HG02885 (cell line): Measurements from ENCODE around the gene DTX3.

Experiments
- ATAC-seq: cut with Tn5 transposase; IDR thresholded peaks from one replicate; pipeline ENCODE4 v1.9.1; 2021; ENCODE audit warnings: mild to moderate bottlenecking; ENCODE audit not compliant: unreplicated experiment, poor library complexity

The DTX3 gene

GRCh38 chr12:57605811-57606311, 1.2 kb downstream of the DTX3 start:
- no peak for ATAC-seq

- ATAC-seq = no peak
These were observed 1.8 kb downstream of the DTX3 start for GRCh38 chr12:57606399-57606798.

GRCh38 chr12:57606821-57607220, 2.2 kb downstream of the DTX3 start:
- no peak for ATAC-seq

GRCh38 chr12:57607958-57608663, 3.5 kb downstream of the DTX3 start:
- ATAC-seq = no peak

GRCh38 chr12:57609101-57609780, 4.6 kb downstream of the DTX3 start:
- ATAC-seq = no peak

GRCh38 chr12:57609781-57610553, 5.3 kb downstream of the DTX3 start:
- ATAC-seq = no peak

- ATAC-seq = no peak
These were observed 6.0 kb downstream of the DTX3 start for GRCh38 chr12:57610554-57611107.

GRCh38 chr12:57611108-57611826, 6.6 kb downstream of the DTX3 start, which contains the start of gene ARHGEF25:
Gene ARHGEF25 (plus strand): TSS chr12:57611435. CDS start chr12:57611895, 460 bp downstream.
- ATAC-seq = peak; percentile 67

GRCh38 chr12:57611827-57612710, 7.4 kb downstream of the DTX3 start:
- ATAC-seq = no peak

- no peak for ATAC-seq
These were observed 8.2 kb downstream of the DTX3 start for GRCh38 chr12:57612711-57613426.

GRCh38 chr12:57613427-57614109, 8.9 kb downstream of the DTX3 start:
- no peak for ATAC-seq

GRCh38 chr12:57614178-57614947, 9.7 kb downstream of the DTX3 start:
- peak; percentile 55 for ATAC-seq

- ATAC-seq = no peak
These were observed 10.4 kb downstream of the DTX3 start for GRCh38 chr12:57614948-57615500.

- no peak for ATAC-seq
These were observed 11.0 kb downstream of the DTX3 start for GRCh38 chr12:57615637-57616036.

- ATAC-seq = no peak
These were observed 11.9 kb downstream of the DTX3 start for GRCh38 chr12:57616383-57617101.

- no peak for ATAC-seq
These were observed 13.3 kb downstream of the DTX3 start for GRCh38 chr12:57617942-57618341.
